ENCODE measurements around the gene DEDD2.

Gene DEDD2

DNA sequence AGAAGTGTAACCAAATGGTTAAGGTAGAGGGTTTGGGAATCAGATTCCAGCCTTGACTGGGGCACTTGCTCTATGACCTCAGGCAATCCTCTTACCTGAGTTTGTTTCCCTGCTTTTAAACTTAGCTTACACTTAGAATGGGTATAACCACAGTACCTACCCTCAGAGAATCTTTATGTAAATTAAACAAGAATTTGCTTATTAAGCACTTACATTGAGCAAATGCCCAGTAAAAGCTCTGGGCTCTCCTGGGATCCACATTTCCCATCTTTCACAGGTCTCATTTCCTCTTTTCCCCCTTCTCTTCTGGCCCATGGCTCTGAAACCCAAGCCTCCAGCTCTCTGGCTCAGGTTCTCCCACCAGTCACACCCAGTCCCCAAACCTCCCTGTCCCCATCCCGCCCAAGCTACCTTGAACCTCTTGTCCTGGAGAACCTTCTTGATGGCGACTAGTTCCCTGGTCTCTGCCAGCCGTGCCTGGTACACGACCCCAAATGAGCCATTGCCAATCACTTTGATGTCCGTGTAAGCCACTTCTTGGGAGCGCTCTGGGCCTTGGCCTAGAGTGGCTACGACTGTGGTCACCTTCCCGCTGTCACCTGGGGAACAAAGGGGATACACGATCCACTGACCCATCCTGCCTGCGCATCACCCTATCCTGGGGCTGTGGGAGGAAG is 22.2 kb upstream of the DEDD2 start:
- DNase-seq (ENCODE audit: low read depth): no peak
- H3K4me3 ChIP-seq (ENCODE audit: low read length): no peak overlapping the region
- TF ChIP-seq CTCF (IDR thresholded peaks at IDR 0.05; ENCODE audit: insufficient read depth, low read depth, low read length, missing control alignments): no peak

- no peak overlapping the region for H3K4me3 ChIP-seq (ENCODE audit: low read length)
- no peak for DNase-seq (ENCODE audit: low read depth)
- TF ChIP-seq CTCF (IDR thresholded peaks at IDR 0.05; ENCODE audit: insufficient read depth, low read depth, low read length, missing control alignments): no peak
Measured at GRCh38 chr19:42235181-42235580, 17.7 kb upstream of the DEDD2 start.

GRCh38 chr19:42234364-42234763 is 16.9 kb upstream of the DEDD2 start:
- H3K4me3 ChIP-seq (ENCODE audit: low read length): no peak overlapping the region
- TF ChIP-seq CTCF (IDR thresholded peaks at IDR 0.05; ENCODE audit: insufficient read depth, low read depth, low read length, missing control alignments): no peak
- DNase-seq (ENCODE audit: low read depth): no peak

DNA sequence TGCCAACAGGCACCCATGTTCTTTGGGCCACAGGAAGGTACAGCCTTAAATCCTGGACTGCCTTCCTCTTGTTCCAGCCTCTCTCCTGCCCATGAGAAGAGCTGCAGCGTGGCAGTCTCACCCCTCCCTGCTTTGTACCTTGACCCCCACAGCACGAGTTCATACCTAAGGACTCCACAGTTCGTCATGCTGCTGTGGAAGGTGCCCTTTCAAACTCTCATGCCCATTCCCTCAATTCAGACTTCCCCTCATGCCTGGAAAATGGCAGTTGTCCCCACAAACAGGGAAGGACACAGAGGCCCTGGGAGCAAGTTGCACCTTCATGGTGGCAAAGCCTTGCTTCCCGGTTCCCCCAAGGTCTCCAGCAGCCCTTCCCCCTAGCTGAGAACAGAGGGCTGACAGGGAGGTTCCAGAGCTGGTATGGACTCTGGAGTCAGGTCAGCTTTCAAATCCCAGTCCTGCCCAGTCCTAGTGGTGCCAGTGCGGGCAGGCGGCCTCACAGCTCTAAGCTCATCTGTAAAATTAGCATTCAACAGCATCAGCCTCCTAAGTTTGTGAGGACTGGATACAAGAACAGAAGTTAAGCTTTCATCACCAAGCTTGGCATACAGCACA is 16.3 kb upstream of the DEDD2 start:
- no peak for TF ChIP-seq CTCF (IDR thresholded peaks at IDR 0.05; ENCODE audit: insufficient read depth, low read depth, low read length, missing control alignments)
- no peak overlapping the region for H3K4me3 ChIP-seq (ENCODE audit: low read length)
- DNase-seq (ENCODE audit: low read depth): no peak

- H3K4me3 ChIP-seq (ENCODE audit: low read length): no peak overlapping the region
- no peak for TF ChIP-seq CTCF (IDR thresholded peaks at IDR 0.05; ENCODE audit: insufficient read depth, low read depth, low read length, missing control alignments)
- no peak for DNase-seq (ENCODE audit: low read depth)
Measured at GRCh38 chr19:42233106-42233505, 15.6 kb upstream of the DEDD2 start.

- no peak for TF ChIP-seq CTCF (IDR thresholded peaks at IDR 0.05; ENCODE audit: insufficient read depth, low read depth, low read length, missing control alignments)
- no peak for DNase-seq (ENCODE audit: low read depth)
- H3K4me3 ChIP-seq (ENCODE audit: low read length): no peak overlapping the region
Measured at GRCh38 chr19:42232435-42232834, 15.0 kb upstream of the DEDD2 start.

GRCh38 chr19:42230571-42230970 is 13.1 kb upstream of the DEDD2 start:
- no peak for DNase-seq (ENCODE audit: low read depth)
- TF ChIP-seq CTCF (IDR thresholded peaks at IDR 0.05; ENCODE audit: insufficient read depth, low read depth, low read length, missing control alignments): no peak
- H3K4me3 ChIP-seq (ENCODE audit: low read length): no peak overlapping the region
